Measurements from ENCODE around the gene REG3A.

GRCh38 chr2:79191081-79191480, 31.5 kb upstream of the REG3A start:
- TF ChIP-seq EZH2phosphoT487 (IDR thresholded peaks at IDR 0.05) (no peak), CTCF (IDR thresholded peaks at IDR 0.05) (no peak)
